Fibroblast of peridontal ligament (primary cell): ENCODE measurements around the gene DENND4C.
"Not testable (repeated sequence)": the region's sequence is repeated elsewhere in the genome, so short reads cannot be mapped to it uniquely, and the experiment has no call there.

ENCODE experiments used
- DNase-seq: peaks from one replicate; pipeline ENCODE4 v3.0.0-alpha.2; 2010; ENCODE audit errors: extremely low read depth

Gene DENND4C

DNA sequence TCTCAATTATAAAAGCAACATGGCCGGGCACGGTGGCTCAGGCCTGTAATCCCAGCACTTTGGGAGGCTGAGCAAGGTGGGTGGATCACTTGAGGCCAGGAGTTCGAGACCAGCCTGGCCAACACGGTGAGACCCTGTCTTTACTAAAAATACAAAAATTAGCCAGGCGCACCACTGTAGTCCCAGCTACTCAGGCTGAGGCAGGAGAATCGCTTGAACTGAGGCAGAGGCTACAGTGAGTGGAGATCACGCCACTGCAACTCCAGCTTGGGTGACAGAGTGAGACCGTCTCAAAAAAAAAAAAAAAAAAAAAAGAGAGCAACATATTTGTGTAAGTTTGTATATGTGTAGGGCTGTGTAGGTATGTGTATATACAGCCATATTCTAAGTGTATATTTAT lies 142.1 kb downstream of the DENND4C start:
- no peak for DNase-seq

DNA sequence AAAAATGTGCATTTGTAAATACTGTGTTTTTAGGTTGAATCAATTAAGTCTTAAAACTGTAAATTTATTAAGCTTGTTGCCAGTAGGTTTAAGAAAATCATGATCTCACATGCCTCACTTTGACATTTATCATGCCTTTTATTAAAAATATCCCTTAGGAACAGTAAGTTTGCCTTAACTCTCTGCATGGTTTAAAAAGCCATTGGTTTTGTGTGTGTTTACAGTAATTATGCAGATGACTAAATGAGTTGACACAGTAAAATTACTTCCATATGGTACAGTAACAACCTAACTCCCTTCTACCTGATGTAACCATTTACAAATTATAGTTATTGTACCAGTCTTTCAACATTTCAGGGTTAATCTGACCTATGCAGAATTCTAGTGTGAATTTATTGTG lies 143.0 kb downstream of the DENND4C start:
- DNase-seq = peak; percentile 22

DNA sequence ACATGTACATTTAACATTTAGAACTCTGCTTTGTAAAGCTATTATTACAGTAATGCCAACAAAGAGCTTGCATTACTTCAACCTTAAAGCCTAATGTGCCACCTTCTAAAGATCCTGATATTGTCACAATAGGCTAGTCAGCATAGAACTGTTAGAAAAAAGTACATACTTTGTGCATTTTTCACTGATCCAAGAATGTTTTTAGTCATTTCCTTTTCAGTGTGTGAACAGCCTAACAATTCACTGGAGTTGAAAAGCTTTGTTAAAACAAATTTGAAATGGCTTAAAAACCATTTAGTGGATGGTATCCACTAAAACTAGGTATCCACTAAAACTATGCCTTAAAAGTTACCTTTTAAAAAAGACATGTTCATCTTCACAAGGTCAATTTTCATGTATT lies 145.0 kb downstream of the DENND4C start:
- DNase-seq = no peak

DNA sequence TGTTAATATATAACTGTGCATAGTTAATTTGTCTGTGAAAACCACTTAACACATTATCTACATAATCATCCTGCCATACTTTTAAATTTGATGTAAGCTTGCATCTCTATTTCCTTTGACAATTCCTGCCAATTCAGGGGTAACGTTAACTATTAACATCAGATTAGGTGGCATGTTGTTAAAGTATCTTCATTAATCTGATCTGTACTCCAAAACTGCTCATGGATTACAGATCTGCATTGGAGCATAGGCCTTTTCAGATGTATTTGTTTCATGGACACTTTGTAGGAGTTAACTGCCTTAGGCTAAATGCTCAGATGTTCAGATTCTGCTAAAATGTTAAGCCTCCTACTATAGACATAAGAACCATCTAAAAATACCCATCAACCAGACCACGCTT lies 146.4 kb downstream of the DENND4C start:
- DNase-seq = no peak

DNA sequence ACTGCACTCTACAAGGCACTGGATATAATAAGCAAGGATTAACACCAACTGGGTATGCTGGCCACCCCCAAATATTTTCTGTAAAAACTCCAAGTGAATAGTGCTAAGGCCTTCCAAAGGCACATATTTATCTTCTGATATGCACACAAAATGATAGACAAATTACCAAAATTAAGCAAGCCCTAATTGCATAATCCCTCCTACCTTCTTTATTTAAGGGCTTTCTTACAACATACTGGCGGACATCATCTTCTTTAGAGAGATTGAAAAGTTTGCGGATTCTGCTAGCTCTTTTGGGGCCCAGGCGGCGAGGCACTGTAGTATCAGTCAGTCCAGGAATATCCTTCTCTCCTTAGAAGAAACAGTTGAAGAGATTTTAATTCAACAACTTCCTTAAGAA lies 147.7 kb downstream of the DENND4C start:
- DNase-seq = no peak

DNA sequence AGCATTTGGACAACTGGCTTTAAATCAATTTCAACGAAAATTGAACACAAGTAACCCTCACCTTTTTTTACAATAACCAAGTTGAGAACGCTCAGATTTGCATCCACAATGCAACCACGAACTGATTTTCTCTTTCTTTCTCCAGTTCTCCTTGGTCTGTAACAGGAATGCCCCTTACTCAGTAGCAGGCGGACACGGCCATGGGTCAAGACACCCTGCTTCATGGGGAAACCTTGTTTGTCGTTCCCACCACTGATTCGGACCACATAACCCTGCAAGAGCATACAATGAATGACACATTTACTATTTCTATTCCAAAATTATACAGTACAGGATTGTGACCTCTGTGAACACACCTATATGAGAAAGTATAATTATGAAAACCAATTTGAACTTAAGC lies 148.2 kb downstream of the DENND4C start:
- DNase-seq = no peak

- no peak for DNase-seq
These were observed 148.8 kb downstream of the DENND4C start for GRCh38 chr9:19379283-19379682.

DNA sequence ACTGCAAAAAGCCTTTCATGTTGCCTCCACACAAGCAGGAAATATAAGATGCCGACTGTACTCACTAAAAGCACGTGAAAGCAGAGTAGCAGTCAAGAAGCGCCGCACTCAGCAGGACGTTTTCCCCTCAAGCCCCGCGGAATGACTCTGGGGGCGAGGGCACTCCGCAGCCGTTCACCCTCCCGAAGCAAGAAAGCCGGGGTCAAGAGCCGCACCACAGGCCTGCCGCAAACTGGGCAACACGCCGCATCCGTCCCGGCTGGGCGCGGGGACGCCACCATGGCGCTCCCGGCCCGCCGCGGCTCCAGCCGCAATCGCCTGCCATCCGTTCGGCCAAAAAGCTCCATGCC lies 149.2 kb downstream of the DENND4C start:
- peak; percentile 39 for DNase-seq

DNA sequence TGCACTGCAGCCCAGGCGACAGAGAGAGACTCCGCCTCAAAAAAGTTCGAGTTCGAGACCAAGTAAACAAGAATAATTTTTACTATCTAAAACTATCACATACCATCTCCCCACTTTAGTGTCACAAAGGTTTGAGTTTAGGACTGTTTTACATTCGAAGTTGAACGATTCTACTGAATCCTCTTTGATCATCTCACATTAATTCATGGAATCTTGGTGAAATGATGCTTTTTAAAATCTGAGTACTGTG lies 150.3 kb downstream of the DENND4C start:
- peak; percentile 23 for DNase-seq

DNA sequence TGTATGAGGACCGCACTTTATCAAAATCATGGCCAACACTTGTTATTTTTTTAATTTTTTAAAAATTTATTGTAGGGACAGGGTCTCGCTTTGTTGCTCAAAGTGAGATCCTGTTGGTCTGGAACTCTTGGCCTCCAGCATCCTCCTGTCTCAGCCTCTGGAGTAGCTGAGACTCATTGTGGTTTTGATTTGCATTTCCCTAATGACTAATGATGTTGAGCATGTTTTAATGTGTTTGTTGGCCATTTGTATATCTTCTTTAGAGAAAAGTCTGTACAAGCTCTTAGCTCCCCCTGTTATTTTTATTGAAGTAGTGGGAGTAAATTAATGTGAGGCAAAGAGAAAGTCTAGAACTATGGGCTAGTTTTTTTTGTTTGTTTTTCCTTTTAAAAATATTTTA lies 151.2 kb downstream of the DENND4C start:
- no peak for DNase-seq

GRCh38 chr9:19385212-19385611 lies 154.7 kb downstream of the DENND4C start:
- DNase-seq = not testable (repeated sequence)

DNA sequence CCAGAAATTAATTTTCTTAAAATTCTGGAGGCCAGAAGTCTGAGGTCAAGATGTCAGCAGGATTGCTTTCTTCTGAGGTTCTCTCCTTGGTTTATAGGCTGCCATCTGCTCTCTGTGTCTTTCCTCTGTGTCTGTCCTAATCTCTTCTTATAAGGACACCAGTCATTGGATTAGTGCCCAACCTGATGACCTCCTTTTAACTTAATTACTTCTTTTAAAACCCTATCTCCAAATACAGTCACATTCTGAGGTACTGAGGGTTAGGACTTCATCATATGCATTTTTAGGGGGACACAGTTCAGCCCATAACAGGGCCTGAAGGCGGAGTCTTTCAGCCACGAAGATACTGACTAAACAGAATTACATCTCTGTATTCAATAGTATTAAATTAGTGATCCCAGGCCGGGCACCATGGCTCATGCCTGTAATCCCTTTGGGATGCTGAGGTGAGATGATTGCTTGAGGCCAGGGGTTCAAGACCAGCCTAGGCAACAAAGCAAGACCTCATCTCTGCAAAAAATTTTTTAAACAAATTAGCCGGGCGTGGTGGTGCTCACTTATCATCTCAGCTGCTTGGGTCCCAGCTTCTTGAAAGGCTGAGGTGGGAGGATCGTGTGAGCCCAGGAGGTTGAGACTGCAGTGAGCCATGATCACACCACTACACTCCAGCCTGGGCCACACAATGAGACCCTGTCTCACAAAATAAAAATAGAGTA lies 155.5 kb downstream of the DENND4C start:
- DNase-seq = no peak

DNA sequence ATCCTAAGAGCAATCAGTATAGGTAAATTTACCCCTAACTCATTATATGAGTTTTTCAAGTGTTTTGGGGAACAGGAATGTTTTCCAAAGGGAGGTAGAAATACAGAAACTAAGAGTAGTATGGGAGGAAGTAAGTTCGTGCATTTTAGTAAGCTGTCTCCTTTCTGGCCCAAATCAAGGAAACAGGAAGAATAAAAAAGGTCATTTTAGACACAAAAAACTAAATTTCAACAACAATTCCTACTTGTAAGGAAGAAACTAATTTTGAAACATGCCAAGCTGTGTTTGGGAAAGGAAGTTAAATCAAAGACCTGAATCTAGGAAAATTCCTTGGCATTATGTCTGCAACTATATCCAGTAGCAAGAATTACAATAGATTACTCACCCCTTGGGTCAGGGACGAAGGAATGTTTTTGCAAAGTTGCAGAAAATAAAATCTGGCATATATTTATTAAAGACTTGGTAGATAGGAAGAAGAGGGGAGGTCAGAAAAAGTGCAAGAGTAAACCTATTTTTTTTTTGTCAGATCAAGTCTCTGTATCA lies 156.1 kb downstream of the DENND4C start:
- peak; percentile 32 for DNase-seq

DNA sequence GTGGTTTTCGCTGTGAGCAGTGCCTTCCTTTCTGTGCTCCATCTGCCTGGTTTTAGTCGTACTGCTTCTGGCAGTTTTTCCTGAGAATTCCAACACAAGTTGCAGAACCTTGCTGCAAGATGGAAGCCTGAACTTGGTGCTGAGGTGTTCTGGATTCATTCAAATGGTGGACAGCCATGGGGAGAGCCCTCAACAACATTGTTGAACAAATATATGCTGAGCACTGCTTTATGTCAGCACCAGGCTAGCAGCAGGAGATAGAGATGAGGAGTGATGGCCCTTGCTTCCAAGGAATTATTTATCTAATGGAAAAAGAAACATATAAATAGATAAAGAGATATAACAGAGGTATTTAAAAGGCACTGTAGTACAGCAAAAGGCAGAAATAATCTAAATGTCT lies 156.8 kb downstream of the DENND4C start:
- no peak for DNase-seq

GRCh38 chr9:19389539-19389938 lies 159.0 kb downstream of the DENND4C start:
- DNase-seq = not testable (repeated sequence)

GRCh38 chr9:19397845-19398244 lies 167.4 kb downstream of the DENND4C start:
- DNase-seq = no peak

GRCh38 chr9:19403231-19403630 lies 172.7 kb downstream of the DENND4C start:
- not testable (repeated sequence) for DNase-seq

DNA sequence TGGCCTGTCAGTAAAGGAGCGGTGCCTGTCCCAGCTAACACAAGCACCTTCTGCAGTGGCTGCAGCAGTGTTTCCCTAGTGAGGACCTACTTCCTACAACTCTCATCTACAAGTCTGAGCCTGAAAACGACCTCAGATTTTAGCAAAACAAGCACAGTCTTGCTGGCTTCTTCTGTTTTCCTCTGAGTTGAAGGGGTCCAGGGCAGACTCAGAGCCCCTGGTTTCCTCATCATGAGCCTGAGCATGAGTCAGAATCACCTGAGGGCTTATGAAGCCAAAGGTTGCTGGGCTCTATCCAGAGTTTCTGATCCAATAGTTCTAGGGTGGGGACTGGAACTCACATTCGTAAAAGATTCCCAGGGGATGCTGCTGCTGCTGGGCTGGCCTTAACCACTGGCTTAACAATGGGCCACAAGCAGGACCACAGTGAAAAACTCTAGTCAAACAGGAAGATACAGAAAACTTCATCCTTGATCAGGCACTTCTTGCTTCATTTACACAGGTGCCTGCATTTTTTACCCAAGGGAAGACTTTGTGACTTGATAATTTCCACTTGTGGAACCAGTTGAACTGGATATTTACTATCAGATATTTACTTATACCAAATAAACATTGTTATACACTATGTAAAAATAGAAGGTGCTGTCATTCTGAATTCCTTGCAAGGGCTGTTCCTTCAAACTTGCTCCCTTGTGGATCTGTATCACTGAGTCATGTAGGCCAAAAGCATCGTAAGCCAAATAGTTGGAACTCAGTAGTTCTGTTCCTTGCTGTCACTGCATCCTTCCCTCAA lies 174.0 kb downstream of the DENND4C start:
- DNase-seq = no peak

DNA sequence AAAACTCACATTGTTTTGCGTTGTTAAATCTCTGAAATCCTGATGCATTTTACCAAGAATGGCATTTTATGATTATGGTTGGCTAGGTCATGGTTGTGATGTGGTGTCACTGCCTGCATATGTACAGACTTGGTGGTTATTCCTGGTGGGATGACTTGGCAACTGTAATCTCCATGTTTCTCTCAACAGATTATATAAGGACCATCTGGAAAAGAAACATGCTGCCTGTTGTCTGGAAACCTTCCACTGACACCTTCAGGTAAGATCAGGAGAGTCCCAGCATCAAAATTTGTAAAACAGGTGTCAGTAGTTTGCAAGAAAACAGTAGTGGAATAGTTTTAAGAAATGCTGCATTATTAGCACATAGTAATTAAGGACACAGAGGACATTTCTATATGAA lies 175.3 kb downstream of the DENND4C start:
- no peak for DNase-seq

- no peak for DNase-seq
These were observed 177.8 kb downstream of the DENND4C start for GRCh38 chr9:19408316-19408692.

DNA sequence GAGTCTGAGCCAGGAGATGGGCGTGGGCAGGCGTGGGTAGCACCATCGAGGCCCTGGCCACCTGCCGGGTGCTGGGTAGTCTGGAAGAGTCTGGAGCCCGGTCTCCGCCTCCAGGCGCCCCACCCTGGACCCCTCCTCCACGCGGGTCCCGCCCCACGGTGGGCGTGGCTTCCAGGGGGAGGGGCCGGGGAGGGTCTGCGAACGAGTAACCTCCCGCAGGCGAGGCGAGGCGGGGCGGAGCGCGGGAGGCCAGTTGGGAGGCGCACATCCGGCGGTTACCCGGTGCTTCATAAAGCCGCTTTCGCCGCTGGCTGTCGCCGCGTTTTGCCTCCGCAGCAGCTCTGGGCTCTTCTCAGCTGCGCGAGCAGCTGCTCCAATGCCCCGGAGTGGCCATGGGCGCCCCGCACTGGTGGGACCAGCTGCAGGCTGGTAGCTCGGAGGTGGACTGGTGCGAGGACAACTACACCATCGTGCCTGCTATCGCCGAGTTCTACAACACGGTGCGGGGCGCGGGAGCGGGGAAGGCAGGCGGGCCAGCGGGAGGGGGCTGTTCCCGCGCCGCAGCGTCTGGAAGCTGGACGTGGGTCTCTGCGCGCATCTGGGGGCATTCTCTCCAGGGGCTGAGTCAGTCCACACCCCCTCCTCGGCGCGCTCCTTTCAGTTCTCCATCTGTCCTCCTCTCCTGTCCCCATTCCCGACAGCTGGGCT lies 178.4 kb downstream of the DENND4C start, which contains the start of gene ACER2:
Gene ACER2 (plus strand): TSS at position 317 of the 708 bp plus-strand sequence. CDS start 76 bp downstream, at position 393.
- peak; percentile 67 for DNase-seq

DNA sequence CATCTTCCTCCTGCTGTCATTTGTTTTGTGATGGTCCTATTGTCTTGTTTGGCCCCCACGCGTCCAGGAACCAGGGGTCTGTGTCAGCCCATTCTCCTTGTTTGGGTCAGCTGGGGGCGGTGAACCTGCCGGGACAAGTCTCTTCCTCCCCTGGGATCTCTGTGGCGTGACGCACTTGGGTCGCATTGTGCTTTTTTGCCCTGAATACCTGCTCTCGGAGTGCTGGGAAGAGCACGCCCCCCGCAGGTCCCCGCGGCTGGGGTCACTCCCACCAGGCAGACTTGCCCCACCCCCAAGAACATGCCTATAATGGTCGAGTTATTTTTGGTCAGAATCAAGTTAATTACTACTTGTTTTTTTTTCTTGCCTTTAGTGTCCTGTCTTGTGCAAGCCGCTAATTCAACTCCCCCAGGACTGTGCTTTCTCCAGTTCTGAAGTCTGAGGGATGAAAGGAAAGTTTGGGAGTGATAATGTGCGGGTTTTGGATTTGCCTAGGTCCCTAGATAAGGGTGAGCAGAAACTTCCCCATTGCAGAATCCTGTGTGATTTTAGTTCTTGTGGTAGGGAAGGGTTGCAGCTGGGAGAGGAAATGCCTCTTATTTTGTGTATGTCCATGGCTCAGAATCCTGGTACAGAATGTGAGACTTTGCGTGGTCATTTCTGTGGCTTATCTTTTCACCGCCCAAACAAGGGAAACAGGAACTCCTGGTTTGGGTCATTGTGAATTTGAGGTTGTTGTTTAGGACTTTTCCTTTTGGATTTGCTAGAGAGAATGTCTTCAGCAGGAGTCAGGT lies 179.1 kb downstream of the DENND4C start:
- DNase-seq = no peak
